ENCODE data around the gene SYDE2.
A peak's percentile ranks its signal among the peaks of the same experiment; 100 is the strongest.

Gene SYDE2

GRCh38 chr1:85116856-85117255 lies 84.0 kb downstream of the SYDE2 start:
- DNase-seq: no peak

- DNase-seq: no peak
Observed at GRCh38 chr1:85115933-85116332, 84.9 kb downstream of the SYDE2 start.

DNA sequence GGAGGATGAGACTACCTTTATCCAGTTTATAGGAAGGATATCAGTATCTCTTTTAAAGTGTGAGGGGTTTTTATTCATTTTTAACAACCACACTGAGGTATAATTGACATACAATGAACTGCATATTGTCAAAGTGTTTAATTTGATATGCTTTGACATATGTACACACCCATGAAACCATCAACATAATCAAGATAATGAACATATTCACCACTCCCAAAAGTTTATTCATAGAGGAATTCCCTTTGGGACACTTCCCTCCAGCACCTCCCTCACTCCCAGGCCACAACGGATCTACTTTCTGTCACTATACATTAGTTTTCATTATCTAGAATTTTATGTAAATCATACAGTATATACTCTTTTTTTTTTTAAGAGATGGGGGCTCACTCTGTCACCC lies 89.1 kb downstream of the SYDE2 start:
- DNase-seq: no peak

- DNase-seq: peak; percentile 42
Observed at GRCh38 chr1:85109475-85109874, 91.3 kb downstream of the SYDE2 start.

Data from activated CD4-positive, alpha-beta T cell treated with anti-CD3 and anti-CD28 coated beads, Interleukin-10, Interleukin-2, amounts not matched to agents 100 ng/mL and 50 ng/mL, durations not matched to agents 16 hours and 8 hours (primary cell).